GM21367 (cell line): ENCODE results near the gene LAMC2.
"Not testable (repeated sequence)": the region's sequence is repeated elsewhere in the genome, so short reads cannot be mapped to it uniquely, and the experiment has no call there.

Source experiments
- ATAC-seq: cut with Tn5 transposase; IDR thresholded peaks from one replicate; pipeline ENCODE4 v1.9.1; 2021; ENCODE audit not compliant: unreplicated experiment

The LAMC2 gene

GRCh38 chr1:183255073-183255472 lies 69.0 kb downstream of the LAMC2 start:
- ATAC-seq: no peak

GRCh38 chr1:183259924-183260323 lies 73.9 kb downstream of the LAMC2 start:
- no peak for ATAC-seq

GRCh38 chr1:183262628-183263200 lies 76.7 kb downstream of the LAMC2 start:
- ATAC-seq: no peak

- ATAC-seq: no peak
Observed at GRCh38 chr1:183263886-183264602, 78.0 kb downstream of the LAMC2 start.

- ATAC-seq: no peak
Observed at GRCh38 chr1:183267646-183268431, 81.8 kb downstream of the LAMC2 start.

GRCh38 chr1:183270541-183271141 lies 84.6 kb downstream of the LAMC2 start:
- no peak for ATAC-seq

GRCh38 chr1:183272390-183272848 lies 86.4 kb downstream of the LAMC2 start:
- no peak for ATAC-seq

- no peak for ATAC-seq
Observed at GRCh38 chr1:183273300-183273699, 87.2 kb downstream of the LAMC2 start.

GRCh38 chr1:183273984-183274383 lies 87.9 kb downstream of the LAMC2 start:
- not testable (repeated sequence) for ATAC-seq

GRCh38 chr1:183274836-183275235 lies 88.8 kb downstream of the LAMC2 start:
- ATAC-seq: no peak

GRCh38 chr1:183275322-183275721 lies 89.3 kb downstream of the LAMC2 start:
- ATAC-seq: no peak

- ATAC-seq: no peak
Observed at GRCh38 chr1:183276386-183277080, 90.5 kb downstream of the LAMC2 start.

- ATAC-seq: no peak
Observed at GRCh38 chr1:183277821-183278738, 92.0 kb downstream of the LAMC2 start.

- no peak for ATAC-seq
Observed at GRCh38 chr1:183278739-183279591, 92.9 kb downstream of the LAMC2 start.

GRCh38 chr1:183279835-183280234 lies 93.8 kb downstream of the LAMC2 start:
- no peak for ATAC-seq

- ATAC-seq: no peak
Observed at GRCh38 chr1:183281039-183281438, 95.0 kb downstream of the LAMC2 start.

- peak; percentile 54 for ATAC-seq
Observed at GRCh38 chr1:183281553-183282091, 95.6 kb downstream of the LAMC2 start.

- no peak for ATAC-seq
Observed at GRCh38 chr1:183282101-183282855, 96.2 kb downstream of the LAMC2 start.
